ENCODE measurements around the gene NFX1. TPM values are rescaled to one million over a fixed set of nuclear protein-coding genes. Genes with fewer than 3 reads are reported as not detected.

NFX1 gene
- total RNA-seq, 4 donors from 2014 or later = 17.7 to 61.6 (median 50.2) TPM

GRCh38 chr9:33294670-33295432, 4.5 kb downstream of the NFX1 start:
- in situ Hi-C loops (cut with MboI; ENCODE audit: low pct_ligation_motif_present in 1 of 4, low pct_unique_long_range_greater_than_20kb in 1 of 4, low sequenced_read_pairs in 3 of 4) (no loop called here), intact Hi-C loops (cut with DNase I; ENCODE audit: low total_unique reads) (no loop called here)
- TF ChIP-seq POLR2AphosphoS5 (IDR thresholded peaks at IDR 0.05) = no peak
- TF ChIP-seq CTCF (IDR thresholded peaks at IDR 0.05) = no peak
- TF ChIP-seq EP300 (IDR thresholded peaks at IDR 0.05; ENCODE audit: low read depth) = no peak
- no peak for TF ChIP-seq POLR2A (IDR thresholded peaks at IDR 0.05)
- Histone ChIP-seq H3K4me3 (no peak overlapping the region), H3K4me1 (peaks cover 38 to 86% (median 62%) of the 10 kb centered on the region in 4 donors), H3K36me3 (peaks cover 0 to 34% (median 16%) of the 10 kb centered on the region in 4 donors), H3K27ac (peak overlapping the region in 2 of 4 donors; percentile 7 to 10), H3K27me3 (no peaks in the 10 kb centered on the region), H3K9me3 (no peaks in the 10 kb centered on the region)
- no peak for DNase-seq
- 84 to 91% methylated on average over 10 to 12 of the region's 12 CpGs for WGBS, 2 donors (ENCODE audit: low coverage in 1 of 2)

GRCh38 chr9:33295571-33295970, 5.3 kb downstream of the NFX1 start:
- no peak overlapping the region for H3K4me3 ChIP-seq
- no peak for DNase-seq
- TF ChIP-seq POLR2A (IDR thresholded peaks at IDR 0.05) (no peak), CTCF (IDR thresholded peaks at IDR 0.05) (no peak), POLR2AphosphoS5 (IDR thresholded peaks at IDR 0.05) (no peak), EP300 (IDR thresholded peaks at IDR 0.05; ENCODE audit: low read depth) (no peak)
- peaks cover 0 to 40% (median 19%) of the 10 kb centered on the region in 4 donors for H3K36me3 ChIP-seq
- intact Hi-C loops (cut with DNase I; ENCODE audit: low total_unique reads) (no loop called here), in situ Hi-C loops (cut with MboI; ENCODE audit: low pct_ligation_motif_present in 1 of 4, low pct_unique_long_range_greater_than_20kb in 1 of 4, low sequenced_read_pairs in 3 of 4) (no loop called here)
- WGBS, 2 donors (ENCODE audit: low coverage in 1 of 2) = 72 to 95% methylated on average over 2 of the region's 2 CpGs
- no peaks in the 10 kb centered on the region for H3K9me3 ChIP-seq
- peak overlapping the region in 3 of 4 donors; percentile 71 to 77 (median 72) for H3K27ac ChIP-seq
- no peaks in the 10 kb centered on the region for H3K27me3 ChIP-seq
- peaks cover 38 to 89% (median 62%) of the 10 kb centered on the region in 4 donors for H3K4me1 ChIP-seq

- Histone ChIP-seq H3K4me1 (peaks cover 38 to 76% (median 48%) of the 10 kb centered on the region in 4 donors), H3K4me3 (peak overlapping the region in 1 of 4 donors; percentile 5), H3K36me3 (peaks cover 0 to 56% (median 27%) of the 10 kb centered on the region in 4 donors), H3K27ac (peak overlapping the region; percentile 65 to 77 (median 72)), H3K9me3 (no peaks in the 10 kb centered on the region), H3K27me3 (no peaks in the 10 kb centered on the region)
- 20 to 40% methylated on average over 1 of the region's 1 CpG for WGBS, 2 donors (ENCODE audit: low coverage in 1 of 2)
- intact Hi-C loops (cut with DNase I; ENCODE audit: low total_unique reads) = no loop called here
- in situ Hi-C loops (cut with MboI; ENCODE audit: low pct_ligation_motif_present in 1 of 4, low pct_unique_long_range_greater_than_20kb in 1 of 4, low sequenced_read_pairs in 3 of 4) = no loop called here
- peak in 2 of 3 donors; percentile 9 to 59 for TF ChIP-seq POLR2AphosphoS5 (IDR thresholded peaks at IDR 0.05)
- no peak for TF ChIP-seq CTCF (IDR thresholded peaks at IDR 0.05)
- DNase-seq = peak; percentile 80
These were observed 7.1 kb downstream of the NFX1 start for GRCh38 chr9:33297432-33297831.

- H3K4me3 ChIP-seq = no peak overlapping the region
- in situ Hi-C loops (cut with MboI; ENCODE audit: low pct_ligation_motif_present in 1 of 4, low pct_unique_long_range_greater_than_20kb in 1 of 4, low sequenced_read_pairs in 3 of 4) = no loop called here
- intact Hi-C loops (cut with DNase I; ENCODE audit: low total_unique reads) = no loop called here
- H3K4me1 ChIP-seq = peaks cover 26 to 47% (median 30%) of the 10 kb centered on the region in 4 donors
- H3K9me3 ChIP-seq = no peaks in the 10 kb centered on the region
- peaks cover 0 to 73% (median 36%) of the 10 kb centered on the region in 4 donors for H3K36me3 ChIP-seq
- H3K27me3 ChIP-seq = no peaks in the 10 kb centered on the region
- no peak for TF ChIP-seq EP300 (IDR thresholded peaks at IDR 0.05; ENCODE audit: low read depth)
- no peak for TF ChIP-seq CTCF (IDR thresholded peaks at IDR 0.05)
- TF ChIP-seq POLR2A (IDR thresholded peaks at IDR 0.05) = no peak
- TF ChIP-seq POLR2AphosphoS5 (IDR thresholded peaks at IDR 0.05) = no peak
- 79% methylated on average over 2 of the region's 2 CpGs; no CpG with 5 or more reads in 1 of the 2 donors for WGBS, 2 donors (ENCODE audit: low coverage in 1 of 2)
- no peak overlapping the region for H3K27ac ChIP-seq
- no peak for DNase-seq
These were observed 10.2 kb downstream of the NFX1 start for GRCh38 chr9:33300546-33300945.

Data from transverse colon (tissue), 4 donors.